MM.1S (cell line): ENCODE measurements around the gene DNAH10.

ENCODE experiments used
- DNase-seq: peaks from one replicate; pipeline ENCODE4 v3.0.0-alpha.2; 2015
- H2AFZ ChIP-seq: fragments of 300-600 bp; sonication (generic); 2 replicates; pipeline ENCODE4 v1.6.0; 2016; ENCODE audit warnings: antibody characterized with exemption, low read length
- H3F3A ChIP-seq: fragments of 300-600 bp; sonication (generic); 2 replicates; pipeline ENCODE4 v1.6.1; 2016; ENCODE audit warnings: mild to moderate bottlenecking, antibody characterized with exemption, low read length, moderate library complexity, mixed read lengths; ENCODE audit not compliant: insufficient read depth
- H3K27ac ChIP-seq: fragments of 300-600 bp; sonication (generic); 2 replicates; pipeline ENCODE4 v1.5.1; 2016; ENCODE audit warnings: mild to moderate bottlenecking, low read length
- H3K27me3 ChIP-seq: fragments of 300-600 bp; sonication (generic); replicated peaks from 2 replicates; pipeline ENCODE4 v1.6.0; 2016; ENCODE audit warnings: low read length; ENCODE audit not compliant: insufficient read depth
- H3K36me3 ChIP-seq: fragments of 300-600 bp; sonication (generic); replicated peaks from 2 replicates; pipeline ENCODE4 v1.6.1; 2016; ENCODE audit warnings: mild to moderate bottlenecking, low read length, mixed read lengths; ENCODE audit not compliant: insufficient read depth
- H3K4me1 ChIP-seq: fragments of 300-600 bp; sonication (generic); 2 replicates; pipeline ENCODE4 v1.6.1; 2016; ENCODE audit warnings: low read length, mixed read lengths
- H3K4me2 ChIP-seq: fragments of 300-600 bp; sonication (generic); 2 replicates; pipeline ENCODE4 v1.6.0; 2016; ENCODE audit warnings: low read depth, low read length
- H3K4me3 ChIP-seq: fragments of 300-600 bp; sonication (generic); 2 replicates; pipeline ENCODE4 v1.5.1; 2016; ENCODE audit warnings: low read length, mixed read lengths
- H3K79me2 ChIP-seq: fragments of 300-600 bp; sonication (generic); 2 replicates; pipeline ENCODE4 v1.6.1; 2016; ENCODE audit warnings: mixed run types, low read length, mixed read lengths
- H3K9ac ChIP-seq: fragments of 300-600 bp; sonication (generic); 2 replicates; pipeline ENCODE4 v1.6.1; 2016; ENCODE audit warnings: low read length, mixed read lengths
- H3K9me2 ChIP-seq: fragments of 300-600 bp; sonication (generic); replicated peaks from 2 replicates; pipeline ENCODE4 v1.6.1; 2016; ENCODE audit warnings: mild to moderate bottlenecking, low read length, mixed read lengths; ENCODE audit not compliant: insufficient read depth
- H3K9me3 ChIP-seq: fragments of 300-600 bp; sonication (generic); replicated peaks from 2 replicates; pipeline ENCODE4 v1.6.1; 2016; ENCODE audit warnings: mild to moderate bottlenecking, low read length, mixed read lengths; ENCODE audit not compliant: insufficient read depth
- H4K20me1 ChIP-seq: fragments of 300-600 bp; sonication (generic); 2 replicates; pipeline ENCODE4 v1.6.1; 2016; ENCODE audit warnings: mild to moderate bottlenecking, low read length, moderate library complexity, mixed read lengths; ENCODE audit not compliant: insufficient read depth
- EZH2 ChIP-seq: fragments of 300-600 bp; sonication (generic); optimal IDR thresholded peaks from 2 replicates; pipeline ENCODE3; 2017; ENCODE audit warnings: low read depth, mild to moderate bottlenecking, antibody characterized with exemption, low read length, mixed read lengths
- EZH2phosphoT487 ChIP-seq: fragments of 300-600 bp; sonication (generic); IDR thresholded peaks from 2 replicates; pipeline ENCODE4 v1.6.1; 2018; ENCODE audit warnings: antibody characterized with exemption, low read length
- TF ChIP-seq, protein P1 (sequence below): fragments of 300-600 bp; sonication (generic); IDR thresholded peaks from 2 replicates; pipeline ENCODE4 v1.5.1; 2016; ENCODE audit warnings: antibody characterized with exemption, low read length, mixed read lengths

The DNAH10 gene

GRCh38 chr12:123790905-123791467 lies 28.9 kb downstream of the DNAH10 start:
- Histone ChIP-seq H2AFZ (no peak overlapping the region), H3K9me3 (no peaks in the 10 kb centered on the region), H3K79me2 (no peaks in the 10 kb centered on the region), H3K4me1 (no peaks in the 10 kb centered on the region), H3K9ac (no peak overlapping the region), H3K27ac (no peak overlapping the region), H3K4me2 (no peak overlapping the region), H3K36me3 (no peaks in the 10 kb centered on the region), H3K9me2 (no peaks in the 10 kb centered on the region), H3K27me3 (no peaks in the 10 kb centered on the region), H3K4me3 (no peak overlapping the region), H3F3A (no peaks in the 10 kb centered on the region), H4K20me1 (no peaks in the 10 kb centered on the region)
- no peak for DNase-seq
- TF ChIP-seq EZH2phosphoT487 (no peak), EZH2 (no peak)
- TF ChIP-seq, protein P1, sequence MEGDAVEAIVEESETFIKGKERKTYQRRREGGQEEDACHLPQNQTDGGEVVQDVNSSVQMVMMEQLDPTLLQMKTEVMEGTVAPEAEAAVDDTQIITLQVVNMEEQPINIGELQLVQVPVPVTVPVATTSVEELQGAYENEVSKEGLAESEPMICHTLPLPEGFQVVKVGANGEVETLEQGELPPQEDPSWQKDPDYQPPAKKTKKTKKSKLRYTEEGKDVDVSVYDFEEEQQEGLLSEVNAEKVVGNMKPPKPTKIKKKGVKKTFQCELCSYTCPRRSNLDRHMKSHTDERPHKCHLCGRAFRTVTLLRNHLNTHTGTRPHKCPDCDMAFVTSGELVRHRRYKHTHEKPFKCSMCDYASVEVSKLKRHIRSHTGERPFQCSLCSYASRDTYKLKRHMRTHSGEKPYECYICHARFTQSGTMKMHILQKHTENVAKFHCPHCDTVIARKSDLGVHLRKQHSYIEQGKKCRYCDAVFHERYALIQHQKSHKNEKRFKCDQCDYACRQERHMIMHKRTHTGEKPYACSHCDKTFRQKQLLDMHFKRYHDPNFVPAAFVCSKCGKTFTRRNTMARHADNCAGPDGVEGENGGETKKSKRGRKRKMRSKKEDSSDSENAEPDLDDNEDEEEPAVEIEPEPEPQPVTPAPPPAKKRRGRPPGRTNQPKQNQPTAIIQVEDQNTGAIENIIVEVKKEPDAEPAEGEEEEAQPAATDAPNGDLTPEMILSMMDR, result no peak

DNA sequence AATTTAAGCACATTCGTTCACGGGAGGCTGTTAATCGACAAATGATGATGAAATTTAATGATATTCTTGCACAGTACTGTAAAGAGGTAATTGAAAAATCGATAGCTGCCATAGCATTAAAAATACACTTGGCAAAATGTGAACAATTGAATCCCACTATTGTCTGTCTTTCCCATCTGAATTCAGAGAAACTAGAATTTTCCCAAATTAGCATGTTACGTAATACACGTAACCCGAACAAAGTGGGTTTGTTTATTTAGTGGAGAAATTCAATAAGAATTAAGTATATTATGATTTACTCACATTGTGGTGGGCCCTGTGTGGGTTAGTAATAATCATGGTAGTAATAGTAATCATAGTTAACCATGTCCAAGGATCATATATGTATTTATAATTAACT lies 31.9 kb downstream of the DNAH10 start:
- H4K20me1 ChIP-seq, result no peaks in the 10 kb centered on the region
- no peaks in the 10 kb centered on the region for H3K27me3 ChIP-seq
- H3K4me3 ChIP-seq, result no peak overlapping the region
- no peaks in the 10 kb centered on the region for H3K9me2 ChIP-seq
- H3K4me1 ChIP-seq, result no peaks in the 10 kb centered on the region
- DNase-seq, result no peak
- no peak overlapping the region for H3K27ac ChIP-seq
- no peaks in the 10 kb centered on the region for H3F3A ChIP-seq
- no peak overlapping the region for H3K9ac ChIP-seq
- H3K36me3 ChIP-seq, result no peaks in the 10 kb centered on the region
- no peak overlapping the region for H3K4me2 ChIP-seq
- H3K79me2 ChIP-seq, result no peaks in the 10 kb centered on the region
- TF ChIP-seq EZH2, result no peak
- H3K9me3 ChIP-seq, result no peaks in the 10 kb centered on the region
- no peak overlapping the region for H2AFZ ChIP-seq

- H3K4me1 ChIP-seq, result no peaks in the 10 kb centered on the region
- no peaks in the 10 kb centered on the region for H3K9me3 ChIP-seq
- TF ChIP-seq EZH2, result no peak
- no peaks in the 10 kb centered on the region for H3K9me2 ChIP-seq
- no peaks in the 10 kb centered on the region for H3K79me2 ChIP-seq
- DNase-seq, result no peak
- no peaks in the 10 kb centered on the region for H3K27me3 ChIP-seq
- H2AFZ ChIP-seq, result no peak overlapping the region
- no peaks in the 10 kb centered on the region for H3F3A ChIP-seq
- no peaks in the 10 kb centered on the region for H4K20me1 ChIP-seq
- no peak overlapping the region for H3K9ac ChIP-seq
- H3K27ac ChIP-seq, result no peak overlapping the region
- H3K4me2 ChIP-seq, result no peak overlapping the region
- no peak overlapping the region for H3K4me3 ChIP-seq
- H3K36me3 ChIP-seq, result no peaks in the 10 kb centered on the region
Measured at GRCh38 chr12:123798518-123798917, 36.4 kb downstream of the DNAH10 start.

- no peaks in the 10 kb centered on the region for H3K27me3 ChIP-seq
- no peaks in the 10 kb centered on the region for H4K20me1 ChIP-seq
- H3K27ac ChIP-seq, result no peak overlapping the region
- TF ChIP-seq, protein P1, result no peak
- no peak for TF ChIP-seq EZH2phosphoT487
- TF ChIP-seq EZH2, result no peak
- H3K36me3 ChIP-seq, result no peaks in the 10 kb centered on the region
- H3K9ac ChIP-seq, result no peak overlapping the region
- H2AFZ ChIP-seq, result no peak overlapping the region
- no peaks in the 10 kb centered on the region for H3K4me1 ChIP-seq
- no peak for DNase-seq
- no peaks in the 10 kb centered on the region for H3K9me3 ChIP-seq
- H3K4me2 ChIP-seq, result no peak overlapping the region
- no peaks in the 10 kb centered on the region for H3K79me2 ChIP-seq
- H3K4me3 ChIP-seq, result no peak overlapping the region
- no peaks in the 10 kb centered on the region for H3F3A ChIP-seq
- no peaks in the 10 kb centered on the region for H3K9me2 ChIP-seq
Measured at GRCh38 chr12:123799227-123799626, 37.1 kb downstream of the DNAH10 start.
